Neutrophil (primary cell): ENCODE results near the gene ENTPD6.
"Not testable (repeated sequence)": the region's sequence is repeated elsewhere in the genome, so short reads cannot be mapped to it uniquely, and the experiment has no call there.

ENCODE experiments used
- H3K27ac ChIP-seq: fragments of 200-600 bp; sonication (generic); 2 replicates; pipeline ENCODE4 v1.5.1; 2016; ENCODE audit warnings: mild to moderate bottlenecking, moderate library complexity
- H3K27me3 ChIP-seq: fragments of 200-600 bp; sonication (generic); 2 replicates; pipeline ENCODE4 v1.6.0; 2016; ENCODE audit warnings: mild to moderate bottlenecking
- H3K36me3 ChIP-seq: fragments of 200-600 bp; sonication (generic); 2 replicates; pipeline ENCODE4 v1.5.1; 2017
- H3K4me1 ChIP-seq, 2 experiments: fragments of 200-600 bp in 1 of 2; sonication (generic) in 1 of 2; 1 replicate in 1 of 2; 2 replicates in 1 of 2; pipeline versions ENCODE4 v1.5.1 to v1.6.1; 2013 to 2016; ENCODE audit warnings: low read depth in 1 of 2, low read length in 1 of 2, mild to moderate bottlenecking in 1 of 2, moderate library complexity in 1 of 2; ENCODE audit not compliant: control insufficient read depth in 1 of 2, insufficient read depth in 1 of 2
- H3K4me3 ChIP-seq, 2 experiments: fragments of 200-600 bp in 1 of 2; sonication (generic) in 1 of 2; 1 replicate in 1 of 2; 2 replicates in 1 of 2; pipeline ENCODE4 v1.5.1; 2013 to 2016; ENCODE audit warnings: low read depth in 1 of 2, low read length in 1 of 2, mild to moderate bottlenecking in 1 of 2, moderate library complexity in 1 of 2
- H3K9me3 ChIP-seq: fragments of 200-600 bp; sonication (generic); 2 replicates; pipeline ENCODE4 v1.5.1; 2016
- TF ChIP-seq, protein P1 (sequence below): fragments of 200-600 bp; sonication (generic); IDR thresholded peaks from 2 replicates; pipeline ENCODE4 v1.5.1; 2016; ENCODE audit warnings: antibody characterized with exemption

Gene ENTPD6

DNA sequence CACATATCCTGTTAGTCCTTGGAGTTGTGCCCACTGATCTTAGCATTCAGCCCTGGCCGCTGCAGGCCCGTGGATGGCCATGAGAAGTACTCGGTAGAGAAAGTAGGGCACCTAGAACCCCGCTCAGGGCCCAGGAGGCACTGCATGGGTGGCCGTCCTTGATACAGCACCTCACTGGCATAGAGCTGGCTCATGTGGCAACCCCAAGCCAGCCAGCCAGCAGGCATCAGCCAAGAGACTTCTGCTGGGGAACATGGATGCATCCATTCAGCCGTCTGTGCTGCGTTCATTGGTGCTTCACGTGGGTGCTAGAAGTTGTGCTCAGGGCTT lies 62.9 kb downstream of the ENTPD6 start:
- TF ChIP-seq, protein P1, sequence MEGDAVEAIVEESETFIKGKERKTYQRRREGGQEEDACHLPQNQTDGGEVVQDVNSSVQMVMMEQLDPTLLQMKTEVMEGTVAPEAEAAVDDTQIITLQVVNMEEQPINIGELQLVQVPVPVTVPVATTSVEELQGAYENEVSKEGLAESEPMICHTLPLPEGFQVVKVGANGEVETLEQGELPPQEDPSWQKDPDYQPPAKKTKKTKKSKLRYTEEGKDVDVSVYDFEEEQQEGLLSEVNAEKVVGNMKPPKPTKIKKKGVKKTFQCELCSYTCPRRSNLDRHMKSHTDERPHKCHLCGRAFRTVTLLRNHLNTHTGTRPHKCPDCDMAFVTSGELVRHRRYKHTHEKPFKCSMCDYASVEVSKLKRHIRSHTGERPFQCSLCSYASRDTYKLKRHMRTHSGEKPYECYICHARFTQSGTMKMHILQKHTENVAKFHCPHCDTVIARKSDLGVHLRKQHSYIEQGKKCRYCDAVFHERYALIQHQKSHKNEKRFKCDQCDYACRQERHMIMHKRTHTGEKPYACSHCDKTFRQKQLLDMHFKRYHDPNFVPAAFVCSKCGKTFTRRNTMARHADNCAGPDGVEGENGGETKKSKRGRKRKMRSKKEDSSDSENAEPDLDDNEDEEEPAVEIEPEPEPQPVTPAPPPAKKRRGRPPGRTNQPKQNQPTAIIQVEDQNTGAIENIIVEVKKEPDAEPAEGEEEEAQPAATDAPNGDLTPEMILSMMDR, result no peak
- Histone ChIP-seq H3K27ac (no peak overlapping the region), H3K36me3 (peaks cover 19% of the 10 kb centered on the region), H3K9me3 (no peaks in the 10 kb centered on the region), H3K27me3 (no peaks in the 10 kb centered on the region), H3K4me1 (no peaks in the 10 kb centered on the region), H3K4me3 (no peak overlapping the region)

DNA sequence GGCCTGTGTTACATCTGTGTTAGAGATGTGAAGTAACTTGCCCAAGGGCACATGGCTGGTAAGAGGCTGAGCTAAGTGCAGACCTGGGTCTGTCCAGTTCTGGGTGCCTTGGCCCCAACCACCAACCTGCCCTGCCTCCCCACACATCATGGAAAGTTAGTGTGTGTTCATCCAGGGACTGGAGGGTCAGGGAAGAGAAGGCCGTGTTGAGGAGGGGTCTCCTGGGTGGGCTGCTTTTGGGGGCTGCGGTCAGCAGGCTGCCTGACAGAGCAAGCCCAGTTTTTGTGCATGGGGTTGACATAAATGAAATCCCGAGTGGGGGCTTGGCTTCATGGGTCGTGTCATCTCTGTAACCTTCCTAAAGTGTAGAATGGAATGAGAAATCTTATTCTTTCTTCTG lies 63.3 kb downstream of the ENTPD6 start:
- no peak overlapping the region for H3K4me3 ChIP-seq
- H3K27ac ChIP-seq, result no peak overlapping the region
- no peaks in the 10 kb centered on the region for H3K9me3 ChIP-seq
- H3K4me1 ChIP-seq, result no peaks in the 10 kb centered on the region
- peaks cover 19% of the 10 kb centered on the region for H3K36me3 ChIP-seq
- no peaks in the 10 kb centered on the region for H3K27me3 ChIP-seq
- TF ChIP-seq, protein P1, result no peak

DNA sequence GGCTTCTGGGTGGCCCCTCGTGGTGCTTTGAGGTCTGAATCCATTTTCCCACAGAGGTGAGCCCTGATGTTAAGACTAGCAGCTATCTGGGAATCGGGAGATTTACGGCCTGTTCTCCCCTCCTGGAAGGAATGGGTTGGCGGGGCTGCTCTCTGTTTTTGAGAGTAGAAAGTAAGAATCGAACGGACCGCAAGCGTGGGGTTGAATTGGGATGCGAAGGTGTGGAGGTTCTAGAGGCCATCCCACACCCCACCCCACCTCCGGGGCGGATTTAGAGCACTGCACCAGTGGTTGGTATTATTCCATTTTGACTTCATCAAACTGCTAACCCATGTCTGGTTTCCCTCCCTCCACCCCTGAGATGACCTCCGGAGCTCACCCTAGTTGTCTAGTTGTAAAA lies 63.8 kb downstream of the ENTPD6 start:
- Histone ChIP-seq H3K27me3 (no peaks in the 10 kb centered on the region), H3K36me3 (peaks cover 19% of the 10 kb centered on the region), H3K4me3 (no peak overlapping the region), H3K9me3 (no peaks in the 10 kb centered on the region), H3K4me1 (no peaks in the 10 kb centered on the region), H3K27ac (no peak overlapping the region)
- TF ChIP-seq, protein P1, result no peak

DNA sequence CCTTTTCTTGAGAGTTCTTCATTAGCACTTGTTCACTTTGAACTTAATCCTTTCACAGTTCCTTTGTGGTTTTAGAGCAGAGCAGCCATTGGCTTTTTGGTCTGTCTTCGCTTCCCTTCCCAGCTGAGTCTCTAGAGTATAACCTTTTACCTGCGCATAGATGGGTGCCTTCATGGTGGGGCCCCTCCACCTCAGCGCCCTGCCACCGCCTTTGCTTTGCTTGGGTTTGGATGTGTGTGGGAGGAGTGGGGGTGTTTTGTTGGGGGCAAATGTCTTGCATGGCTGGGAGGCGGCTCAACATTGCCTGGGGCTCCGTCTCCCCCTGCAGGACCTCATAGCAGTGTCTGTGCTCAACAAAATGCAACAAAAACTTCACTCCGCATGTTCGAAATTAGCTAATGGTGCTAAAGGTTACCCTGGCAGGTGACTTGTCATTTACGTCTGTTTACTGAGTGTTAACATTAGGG lies 64.3 kb downstream of the ENTPD6 start:
- no peak overlapping the region for H3K4me3 ChIP-seq
- no peaks in the 10 kb centered on the region for H3K9me3 ChIP-seq
- H3K36me3 ChIP-seq, result peaks cover 19% of the 10 kb centered on the region
- no peak overlapping the region for H3K27ac ChIP-seq
- TF ChIP-seq, protein P1, result no peak
- no peaks in the 10 kb centered on the region for H3K27me3 ChIP-seq
- no peaks in the 10 kb centered on the region for H3K4me1 ChIP-seq

DNA sequence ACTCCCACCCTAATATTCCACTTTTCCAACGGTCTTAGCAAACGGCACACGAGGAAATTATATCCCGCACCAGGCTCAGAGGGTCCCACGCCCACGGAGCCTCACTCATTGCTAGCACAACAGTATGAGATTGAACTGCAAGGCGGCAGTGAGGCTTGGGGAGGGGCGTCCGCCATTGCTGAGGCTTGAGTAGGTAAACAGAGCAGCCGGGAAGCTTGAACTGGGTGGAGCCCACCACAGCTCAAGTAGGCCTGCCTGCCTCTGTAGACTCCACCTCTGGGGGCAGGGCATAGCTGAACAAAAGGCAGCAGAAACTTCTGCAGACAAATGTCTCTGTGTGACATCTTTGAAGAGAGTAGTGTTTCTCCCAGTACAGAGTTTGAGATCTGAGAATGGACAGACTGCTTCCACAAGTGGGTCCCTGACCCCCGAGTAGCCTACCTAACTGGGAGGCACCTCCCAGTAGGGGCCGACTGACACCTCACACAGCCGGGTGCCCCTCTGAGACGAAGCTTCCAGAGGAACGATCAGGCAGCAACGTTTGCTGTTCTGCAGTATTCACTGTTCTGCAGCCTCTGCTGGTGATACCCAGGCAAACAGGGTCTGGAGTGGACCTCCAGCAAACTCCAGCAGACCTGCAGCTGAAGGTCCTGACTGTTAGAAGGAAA lies 65.4 kb downstream of the ENTPD6 start:
- H3K9me3 ChIP-seq, H3K27ac ChIP-seq, H3K4me3 ChIP-seq, H3K27me3 ChIP-seq, H3K4me1 ChIP-seq: not testable (repeated sequence)
- H3K36me3 ChIP-seq, result peaks cover 19% of the 10 kb centered on the region

DNA sequence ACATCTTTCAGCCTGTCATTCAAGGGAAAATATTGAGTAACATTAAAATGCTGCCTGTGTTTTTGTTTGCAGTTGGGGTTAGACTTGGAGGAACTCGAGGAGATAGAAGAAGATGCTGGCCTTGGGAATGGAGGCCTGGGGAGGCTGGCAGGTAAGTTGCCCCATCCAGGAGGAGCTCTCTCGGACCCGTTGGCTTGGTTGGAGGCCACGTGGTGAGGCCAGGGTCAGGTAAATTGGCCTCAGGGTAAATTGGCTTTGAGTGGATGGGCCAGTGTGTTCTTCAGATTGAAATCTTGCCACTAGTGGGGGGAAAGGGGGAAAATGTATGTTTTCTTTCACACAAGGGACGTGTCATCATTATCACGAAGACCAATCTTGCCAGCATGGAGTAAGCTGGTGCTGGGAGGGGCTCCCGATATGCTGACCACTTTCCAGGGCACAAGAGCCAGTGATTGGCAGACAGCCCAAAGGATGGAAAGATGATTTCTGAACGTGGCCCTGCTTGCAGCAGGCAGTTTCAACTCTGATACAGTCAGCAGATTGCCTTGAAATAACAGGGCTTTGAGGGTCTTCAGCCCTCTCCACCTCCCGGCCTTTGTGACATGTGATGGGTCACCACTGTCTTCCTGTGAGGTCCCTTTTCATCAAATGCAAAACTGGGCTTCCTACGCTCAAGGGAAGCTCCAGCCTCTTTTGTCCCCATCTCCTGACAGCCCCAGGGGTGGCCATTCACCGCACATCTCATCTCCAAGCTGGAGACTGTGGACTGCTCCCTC lies 73.7 kb downstream of the ENTPD6 start:
- Histone ChIP-seq H3K27ac (no peak overlapping the region), H3K36me3 (peaks cover 50% of the 10 kb centered on the region), H3K4me1 (no peaks in the 10 kb centered on the region), H3K4me3 (no peak overlapping the region), H3K9me3 (no peaks in the 10 kb centered on the region), H3K27me3 (no peaks in the 10 kb centered on the region)
- TF ChIP-seq, protein P1, result no peak
